Gastrocnemius medialis (tissue), 4 donors: ENCODE measurements around the gene TMEM108.

Experiments
- CTCF ChIP-seq, 5 experiments: fragments of 450-650 bp in 3 of 5; fragments of 200-600 bp in 2 of 5; sonication (generic) in 2 of 5; IDR thresholded peaks in 4 of 5; conservative IDR thresholded peaks in 1 of 5; 1 replicate in 4 of 5; 2 replicates in 1 of 5; pipeline ENCODE4 v1.5.1; 2016 to 2019; ENCODE audit warnings: antibody characterized with exemption in 5 of 5, mild to moderate bottlenecking in 3 of 5, moderate library complexity in 3 of 5
- POLR2A ChIP-seq, 2 donors: fragments of 450-650 bp; IDR thresholded peaks; one replicate each; pipeline ENCODE4 v1.6.1; 2017; ENCODE audit warnings: antibody characterized with exemption in 2 of 2, mild to moderate bottlenecking in 2 of 2, moderate library complexity in 2 of 2

GRCh38 chr3:132995971-132996370, 42.2 kb upstream of the TMEM108 start:
- TF ChIP-seq CTCF (IDR thresholded peaks at IDR 0.05 in 4 of 5, conservative IDR thresholded peaks at IDR 0.05 in 1 of 5) (no peak), POLR2A (IDR thresholded peaks at IDR 0.05) (no peak)
